Endometrial microvascular endothelial cells (primary cell): ENCODE results near the gene NNAT. TPM values are rescaled to one million over a fixed set of nuclear protein-coding genes. Genes with fewer than 3 reads are reported as not detected.

ENCODE experiments used
- in situ Hi-C: cut with HindIII; loops from 2 replicates; pipeline ENCODE4 v1.10.0; 2017; ENCODE audit warnings: low sequenced_read_pairs, low pct_unique_long_range_greater_than_20kb; ENCODE audit errors: inconsistent ontology term
- total RNA-seq: library from RNA; depleted of rRNA; stranded (reverse); fragments of >200 nt; gene quantifications from one replicate; pipeline ENCODE4 v1.2.3, GENCODE V29; 2015; ENCODE audit errors: inconsistent ontology term

Gene NNAT
- total RNA-seq, 1 donor from 2014 or later = not detected

DNA sequence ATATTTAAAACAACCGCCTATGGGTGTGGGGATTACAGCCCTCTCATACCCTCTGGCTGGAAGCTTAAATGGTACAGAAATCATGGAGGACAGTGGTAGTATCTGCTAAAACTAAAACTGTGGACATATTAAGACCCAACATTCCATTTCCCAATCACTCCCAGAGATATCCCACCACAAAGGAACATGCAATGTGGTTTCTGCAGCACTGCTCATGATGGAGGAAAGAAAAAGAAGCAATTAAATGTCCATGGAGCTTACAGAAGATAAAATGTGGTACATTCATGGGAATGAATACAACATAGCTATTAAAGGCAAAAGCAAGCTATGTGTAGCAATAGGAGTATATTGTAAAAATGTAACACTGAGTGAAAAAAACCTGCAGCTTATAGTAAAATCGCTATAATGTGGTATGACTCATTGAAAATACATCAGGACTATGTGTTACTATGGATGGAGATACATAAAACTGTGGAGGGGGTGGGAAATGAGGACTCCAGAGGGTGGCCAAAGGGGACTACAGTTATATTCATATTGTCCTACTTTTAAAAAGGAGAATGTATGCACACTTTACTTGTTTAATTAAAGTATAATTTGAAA is 22.9 kb upstream of the NNAT start:
- in situ Hi-C loops = no loop called here

GRCh38 chr20:37500311-37500710 is 20.7 kb upstream of the NNAT start:
- in situ Hi-C loops = loop anchor here (25.0 kb wide), 1 partner anchor 238 kb away; the partner anchor contains the start of gene GHRH

- in situ Hi-C loops = loop anchor here (25.0 kb wide), 1 partner anchor 240 kb away; the partner anchor contains the start of gene GHRH
Measured at GRCh38 chr20:37501940-37502339, 19.1 kb upstream of the NNAT start.

DNA sequence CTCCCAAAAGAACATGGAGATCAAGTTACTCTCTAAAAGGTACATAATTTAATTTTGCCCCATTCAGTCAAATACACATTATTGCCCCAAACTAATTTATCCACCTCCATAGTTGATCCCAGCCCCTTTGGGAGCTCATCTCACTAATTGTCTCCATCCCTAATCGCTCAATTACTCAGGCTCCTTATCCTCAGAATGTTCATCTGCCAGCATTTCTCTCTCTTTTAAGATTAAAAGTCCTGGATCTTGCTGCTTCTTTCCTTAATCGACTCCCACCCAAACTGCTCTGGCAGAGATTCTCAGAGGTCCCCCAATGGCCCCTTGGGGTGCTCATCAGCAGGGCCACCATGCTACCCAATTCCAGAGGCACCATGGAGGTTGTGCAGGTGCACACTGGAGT is 18.4 kb upstream of the NNAT start:
- in situ Hi-C loops = loop anchor here (25.0 kb wide), 1 partner anchor 240 kb away; the partner anchor contains the start of gene GHRH

GRCh38 chr20:37503256-37503927 is 17.7 kb upstream of the NNAT start:
- in situ Hi-C loops = loop anchor here (25.0 kb wide), 1 partner anchor 241 kb away; the partner anchor contains the start of gene GHRH

- in situ Hi-C loops = loop anchor here (25.0 kb wide), 1 partner anchor 242 kb away; the partner anchor contains the start of gene GHRH
Measured at GRCh38 chr20:37504404-37505096, 16.5 kb upstream of the NNAT start.

DNA sequence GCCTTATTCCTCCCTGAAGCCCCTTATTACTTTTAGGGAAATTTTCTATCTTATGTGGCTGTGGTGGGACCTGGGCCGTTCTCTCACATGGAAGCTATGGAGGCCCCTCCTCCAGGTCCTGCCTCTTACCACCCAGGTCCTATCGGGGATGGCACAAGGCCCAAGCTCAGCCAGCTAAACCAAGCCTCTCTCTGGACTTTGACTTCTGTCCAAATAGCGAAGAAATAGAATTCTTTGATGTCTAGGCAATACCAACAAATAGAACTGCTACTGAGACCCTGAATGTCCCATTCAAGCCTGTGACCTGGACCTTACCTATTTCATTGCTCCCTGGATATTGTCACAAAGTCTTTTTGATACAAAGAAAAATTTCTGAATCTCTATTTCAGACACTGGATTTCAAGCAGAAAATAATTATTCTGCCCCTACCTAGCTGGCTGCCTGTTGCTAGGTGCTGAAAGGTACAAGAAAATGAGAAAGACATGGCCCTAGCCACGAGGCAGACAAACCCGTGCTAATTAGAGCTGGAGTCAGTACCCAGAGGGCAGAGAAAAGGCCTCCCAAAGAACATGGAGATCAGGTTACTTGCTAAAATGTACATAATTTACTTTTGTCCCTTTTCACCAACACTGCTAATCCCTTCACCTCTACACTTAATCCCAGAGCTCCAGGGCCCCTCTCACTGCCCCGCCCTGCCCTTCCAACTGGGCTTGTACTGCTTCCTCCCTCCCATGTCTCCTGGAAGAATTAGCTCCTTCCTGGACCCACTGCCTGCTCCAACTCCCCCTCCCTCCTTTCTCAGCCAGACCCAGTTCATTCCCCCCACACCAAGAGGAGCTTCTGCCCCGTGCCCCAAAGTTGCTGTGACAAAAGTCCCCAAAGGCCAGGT is 15.5 kb upstream of the NNAT start:
- in situ Hi-C loops = loop anchor here (25.0 kb wide), 1 partner anchor 243 kb away; the partner anchor contains the start of gene GHRH

GRCh38 chr20:37506152-37506725 is 14.8 kb upstream of the NNAT start:
- in situ Hi-C loops = loop anchor here (25.0 kb wide), 1 partner anchor 244 kb away; the partner anchor contains the start of gene GHRH

- in situ Hi-C loops = loop anchor here (25.0 kb wide), 1 partner anchor 248 kb away; the partner anchor contains the start of gene GHRH
Measured at GRCh38 chr20:37510226-37510625, 10.8 kb upstream of the NNAT start.

GRCh38 chr20:37511610-37512275 is 9.3 kb upstream of the NNAT start:
- in situ Hi-C loops = loop anchor here (25.0 kb wide), 1 partner anchor 249 kb away; the partner anchor contains the start of gene GHRH

DNA sequence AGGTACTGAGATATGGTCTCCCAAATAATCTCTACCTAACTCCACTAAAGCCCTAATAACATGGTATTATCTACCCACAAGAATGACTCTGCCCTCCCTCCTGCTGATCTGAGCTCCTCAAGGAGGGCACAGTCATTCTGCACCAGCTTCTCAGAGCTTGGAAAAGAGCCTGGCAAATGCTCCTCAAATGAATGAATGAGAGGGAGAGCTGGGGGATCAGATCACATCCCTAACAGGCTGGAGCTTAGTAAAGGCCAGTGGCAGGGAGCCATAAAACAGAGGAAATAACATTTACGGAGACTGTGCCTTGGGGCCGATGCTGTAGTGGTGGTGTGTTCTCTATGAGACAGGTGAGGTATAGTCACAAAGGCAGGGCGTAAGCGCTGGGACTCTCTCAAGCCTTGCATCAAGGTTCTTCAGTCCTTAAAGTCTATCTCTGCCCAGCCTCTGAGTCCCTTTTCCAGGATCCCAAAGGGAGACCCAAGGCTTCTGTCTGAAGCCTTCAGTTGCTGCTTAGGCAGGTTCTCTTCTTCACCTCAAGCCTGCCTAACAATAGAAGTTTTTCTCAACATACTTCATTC is 7.2 kb upstream of the NNAT start:
- in situ Hi-C loops = loop anchor here (25.0 kb wide), 1 partner anchor 252 kb away; the partner anchor contains the start of gene GHRH

DNA sequence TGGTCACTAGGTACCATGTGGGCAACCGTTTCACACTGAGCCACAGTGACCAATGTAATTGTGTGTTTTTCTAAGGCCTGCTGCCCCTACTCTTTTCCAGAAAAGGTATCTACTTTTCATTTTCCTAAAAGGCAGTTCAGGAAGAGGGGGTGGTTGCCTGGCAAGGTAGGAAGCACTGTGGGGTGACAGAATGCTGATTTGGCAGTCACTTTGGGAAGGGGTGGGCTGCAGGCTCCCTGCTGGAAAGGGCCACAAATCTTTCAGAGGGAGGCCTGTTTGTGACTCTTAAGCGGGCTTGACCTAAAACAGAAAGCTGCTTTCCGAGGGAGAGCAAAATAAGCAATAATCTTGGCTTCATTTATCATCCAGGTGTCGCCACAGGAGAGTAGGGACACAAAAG is 5.2 kb upstream of the NNAT start:
- in situ Hi-C loops = loop anchor here (25.0 kb wide), 1 partner anchor 254 kb away; the partner anchor contains the start of gene GHRH

DNA sequence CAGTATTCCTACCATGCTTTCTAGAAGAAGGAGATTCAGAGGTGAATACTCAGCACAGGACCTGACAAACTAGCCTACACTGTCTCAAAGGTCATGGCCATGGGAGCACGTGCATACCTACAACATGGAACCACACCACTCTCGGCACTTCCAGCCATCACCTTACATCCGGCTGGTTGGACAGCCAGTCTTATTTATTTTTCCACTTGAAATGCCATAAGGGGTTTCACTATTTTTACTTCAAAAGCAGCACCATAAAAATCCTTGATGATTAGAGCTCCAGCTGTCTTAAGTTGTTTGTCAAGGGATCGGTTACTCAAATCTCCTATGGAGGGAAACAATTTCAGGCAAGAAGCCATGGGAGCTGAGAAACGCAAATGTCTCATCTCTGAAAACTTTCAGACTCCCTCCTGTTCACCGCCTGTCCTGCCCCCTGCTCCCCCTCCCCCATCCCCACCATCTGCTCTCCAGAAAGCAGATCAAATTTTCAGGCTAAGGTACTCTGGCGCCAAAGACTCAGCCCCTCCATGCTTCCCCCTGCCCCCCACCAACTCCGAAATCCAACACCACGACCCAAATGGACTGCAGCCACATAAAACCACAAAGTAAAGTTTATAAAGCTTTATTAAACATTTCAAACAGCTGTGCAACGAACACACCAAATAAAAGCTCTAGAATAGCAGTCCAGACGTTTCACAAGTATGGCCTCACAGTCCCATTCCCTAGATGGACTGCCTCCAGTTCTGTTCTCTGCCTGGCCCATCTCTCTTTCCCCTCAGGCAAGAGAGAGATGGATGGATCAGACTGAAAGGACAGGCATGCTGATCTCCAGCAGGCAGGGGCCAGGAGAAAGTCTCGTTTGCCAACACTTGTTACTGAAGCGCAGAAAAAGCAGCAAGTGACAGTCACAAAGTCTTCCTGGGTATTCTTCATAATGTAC is 4.0 kb upstream of the NNAT start:
- in situ Hi-C loops = loop anchor here (25.0 kb wide), 1 partner anchor 255 kb away; the partner anchor contains the start of gene GHRH

DNA sequence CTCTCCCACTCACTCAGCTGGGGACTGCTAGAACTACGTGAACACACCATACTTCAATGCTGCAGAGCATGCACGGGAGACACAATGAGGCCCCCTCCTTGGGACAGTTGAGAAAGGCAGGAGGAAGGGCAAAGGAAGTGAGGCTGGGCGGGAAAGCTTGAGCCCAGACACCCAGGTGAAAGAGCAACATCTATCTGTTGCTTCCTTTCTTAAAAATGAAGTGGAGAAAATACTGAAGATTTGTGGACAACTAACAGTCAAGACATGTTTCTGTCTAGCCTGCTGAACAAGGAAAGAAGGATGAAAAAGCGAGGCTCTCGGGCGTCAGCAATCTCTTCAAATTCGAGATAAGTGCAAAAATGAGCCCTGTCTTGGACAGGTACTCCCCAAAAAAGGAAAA is 3.0 kb upstream of the NNAT start:
- in situ Hi-C loops = loop anchor here (25.0 kb wide), 1 partner anchor 256 kb away; the partner anchor contains the start of gene GHRH

- in situ Hi-C loops = loop anchor here (25.0 kb wide), 1 partner anchor 257 kb away; the partner anchor contains the start of gene GHRH
Measured at GRCh38 chr20:37518606-37519507, 2.2 kb upstream of the NNAT start.
